22Rv1 (cell line): ENCODE measurements around the gene EGLN3.

ENCODE experiments used
- CTCF ChIP-seq: fragments of 450-650 bp; IDR thresholded peaks from 2 replicates; pipeline ENCODE4 v1.5.1; 2017; ENCODE audit warnings: mild to moderate bottlenecking
- ZFX ChIP-seq: fragments of 450-650 bp; IDR thresholded peaks from 2 replicates; pipeline ENCODE4 v1.6.1; 2017; ENCODE audit warnings: antibody characterized with exemption, borderline replicate concordance

- TF ChIP-seq CTCF (no peak), ZFX (no peak)
These were observed 56.5 kb downstream of the EGLN3 start for GRCh38 chr14:33894339-33894738.
